HepG2 (cell line): ENCODE data around the gene SPTBN5. TPM values are rescaled to one million over a fixed set of nuclear protein-coding genes. Genes with fewer than 3 reads are reported as not detected.
A peak's percentile ranks its signal among the peaks of the same experiment; 100 is the strongest.

Experiments used
- ATAC-seq: fragments of 200-7000 bp; cut with Tn5 transposase; 3 replicates; pipeline ENCODE4 v1.9.1; 2020; ENCODE audit warnings: mild to moderate bottlenecking, moderate library complexity
- BruUV-seq: library from RNA; stranded (reverse); fragments of 400-500 nt; replicated peaks from 2 replicates; lab custom pipeline; 2021; lab: Mats Ljungman, UMichigan
- CTCF ChIA-PET: fragments of 300-600 bp; formaldehyde crosslinking; extraction: SDS; loops from one replicate; lab custom pipeline; 2021; ENCODE audit warnings: low total read pairs, inconsistent platforms, low intra/inter-chr PET ratio; lab: Yijun Ruan, JAX
- POLR2A ChIA-PET: fragments of 350-600 bp; sonication (Branson Sonifier 250); formaldehyde crosslinking; loops from one replicate; lab custom pipeline; 2020; ENCODE audit warnings: antibody characterized with exemption, inconsistent platforms; lab: Yijun Ruan, JAX
- DNase-seq: peaks from one replicate; pipeline ENCODE4 v3.0.0-alpha.2; 2015; ENCODE audit warnings: low spot score
- FAIRE-seq: peaks from 3 replicates; lab custom pipeline; 2011; peaks lifted over from hg19 to GRCh38; lab: Jason Lieb, UNC
- H2AFZ ChIP-seq: one replicate; pipeline ENCODE4 v1.6.1; 2011; ENCODE audit warnings: low read length, inconsistent platforms
- H3K27ac ChIP-seq: fragments of 300-600 bp; 3 replicates; pipeline ENCODE4 v1.8.0; 2011; ENCODE audit warnings: mixed run types, mild to moderate bottlenecking, mixed read lengths, low read length, inconsistent platforms; ENCODE audit not compliant: insufficient read depth; ENCODE audit errors: extremely low read length
- H3K27me3 ChIP-seq, 2 experiments: fragments of 200-600 bp in 1 of 2; 2 replicates in 1 of 2; 3 replicates in 1 of 2; pipeline versions ENCODE4 v1.6.0 to v1.8.0; 2011; ENCODE audit warnings: low read length in 2 of 2, mild to moderate bottlenecking in 2 of 2, moderate library complexity in 2 of 2, inconsistent platforms in 1 of 2; ENCODE audit not compliant: insufficient read depth in 2 of 2, control insufficient read depth in 1 of 2
- H3K36me3 ChIP-seq, 2 experiments: fragments of 200-600 bp in 1 of 2; replicated peaks in 1 of 2; 2 replicates in 1 of 2; 3 replicates in 1 of 2; pipeline versions ENCODE4 v1.5.1 to v1.8.0; 2011; ENCODE audit warnings: low read length in 2 of 2, inconsistent platforms in 1 of 2; ENCODE audit not compliant: insufficient read depth in 2 of 2, control insufficient read depth in 1 of 2
- H3K4me1 ChIP-seq: 2 replicates; pipeline ENCODE4 v1.5.1; 2012; ENCODE audit warnings: low read length, inconsistent platforms; ENCODE audit not compliant: insufficient read depth
- H3K4me2 ChIP-seq: 2 replicates; pipeline ENCODE4 v1.6.0; 2011; ENCODE audit warnings: low read depth, low read length, inconsistent platforms
- H3K4me3 ChIP-seq, 3 experiments: fragments of 200-600 bp in 1 of 3; sonication (generic), shearing (Covaris generic) in 1 of 3; replicated peaks in 1 of 3; 2 replicates each; pipeline ENCODE4 v1.5.1; 2011 to 2016; ENCODE audit warnings: low read length in 3 of 3, inconsistent platforms in 2 of 3, low read depth in 2 of 3, mild to moderate bottlenecking in 2 of 3, control low read depth in 1 of 3, mixed read lengths in 1 of 3; ENCODE audit not compliant: insufficient read depth in 1 of 3
- H3K79me2 ChIP-seq: one replicate; pipeline ENCODE4 v1.6.1; 2011; ENCODE audit warnings: low read length, inconsistent platforms; ENCODE audit not compliant: insufficient read depth
- H3K9ac ChIP-seq: 2 replicates; pipeline ENCODE4 v1.6.0; 2011; ENCODE audit warnings: mild to moderate bottlenecking, low read depth, low read length, inconsistent platforms; ENCODE audit not compliant: insufficient read depth
- H3K9me3 ChIP-seq: 2 replicates; pipeline ENCODE4 v1.5.1; 2012; ENCODE audit warnings: mild to moderate bottlenecking, low read length
- H4K20me1 ChIP-seq: 2 replicates; pipeline ENCODE4 v1.6.0; 2011; ENCODE audit warnings: inconsistent platforms, mild to moderate bottlenecking, low read length, moderate library complexity; ENCODE audit not compliant: insufficient read depth
- MEIS1 ChIP-seq: sonication (generic); formaldehyde crosslinking; IDR thresholded peaks from 2 replicates; pipeline ENCODE4 v1.9.0; 2021; ENCODE audit warnings: mild to moderate bottlenecking, missing genetic modification reagents, moderate library complexity, borderline replicate concordance
- ZNF225 ChIP-seq: sonication (generic); formaldehyde crosslinking; IDR thresholded peaks from 2 replicates; pipeline ENCODE4 v1.4.0; 2020; ENCODE audit warnings: mild to moderate bottlenecking, missing genetic modification reagents
- ZNF597 ChIP-seq: sonication (generic); formaldehyde crosslinking; IDR thresholded peaks from 2 replicates; pipeline ENCODE4 v1.5.0; 2020; ENCODE audit warnings: missing genetic modification reagents
- ZNF704 ChIP-seq: sonication (generic); formaldehyde crosslinking; IDR thresholded peaks from 2 replicates; pipeline ENCODE4 v1.8.1; 2023; ENCODE audit warnings: mild to moderate bottlenecking, inconsistent platforms, moderate library complexity, missing genetic modification reagents, borderline replicate concordance
- WGBS: methylation state at CpG from one replicate; pipeline ENCODE4 v1.1.6; 2017; ENCODE audit warnings: low lambda C conversion rate; 5-methylcytosine and 5-hydroxymethylcytosine counted together
- in situ Hi-C: cut with HindIII; loops from 2 replicates; pipeline ENCODE4 v1.10.0; 2017; ENCODE audit warnings: low pct_unique_long_range_greater_than_20kb; ENCODE audit not compliant: extremely low pct_ligation_motif_present
- intact Hi-C: fragments of 100-400 bp; cut with micrococcal nuclease; formaldehyde crosslinking; loops from one replicate; pipeline ENCODE4 v1.10.0; 2022; ENCODE audit not compliant: unreplicated experiment
- polyA plus RNA-seq, 8 experiments: library from polyadenylated mRNA; depleted of rRNA in 3 of 8; stranded (reverse) in 7 of 8; unstranded in 1 of 8; fragments of >200 nt; fragmentation: Illumina TruSeq in 4 of 8; extraction: Trizol in 4 of 8; gene quantifications; 2 replicates each; pipeline versions ENCODE4 v1.2.1 to v1.2.3, GENCODE V29; 2011 to 2016; ENCODE audit warnings: low read depth in 4 of 8, missing spikeins in 1 of 8, mixed read lengths in 1 of 8; ENCODE audit not compliant: insufficient read depth in 1 of 8
- total RNA-seq, 5 experiments: library from RNA; depleted of rRNA; stranded (reverse); fragments of >200 nt; fragmentation: Illumina TruSeq; extraction: Trizol; gene quantifications; 2 replicates each; pipeline ENCODE4 v1.2.3, GENCODE V29; 2016; ENCODE audit warnings: low read depth in 1 of 5

Gene SPTBN5
- total and polyA plus RNA-seq, 2 of the 13 experiments (the other 11 are each of a cell fraction or from before 2014, with no cell fraction given), result 0.01 to 0.07 TPM

DNA sequence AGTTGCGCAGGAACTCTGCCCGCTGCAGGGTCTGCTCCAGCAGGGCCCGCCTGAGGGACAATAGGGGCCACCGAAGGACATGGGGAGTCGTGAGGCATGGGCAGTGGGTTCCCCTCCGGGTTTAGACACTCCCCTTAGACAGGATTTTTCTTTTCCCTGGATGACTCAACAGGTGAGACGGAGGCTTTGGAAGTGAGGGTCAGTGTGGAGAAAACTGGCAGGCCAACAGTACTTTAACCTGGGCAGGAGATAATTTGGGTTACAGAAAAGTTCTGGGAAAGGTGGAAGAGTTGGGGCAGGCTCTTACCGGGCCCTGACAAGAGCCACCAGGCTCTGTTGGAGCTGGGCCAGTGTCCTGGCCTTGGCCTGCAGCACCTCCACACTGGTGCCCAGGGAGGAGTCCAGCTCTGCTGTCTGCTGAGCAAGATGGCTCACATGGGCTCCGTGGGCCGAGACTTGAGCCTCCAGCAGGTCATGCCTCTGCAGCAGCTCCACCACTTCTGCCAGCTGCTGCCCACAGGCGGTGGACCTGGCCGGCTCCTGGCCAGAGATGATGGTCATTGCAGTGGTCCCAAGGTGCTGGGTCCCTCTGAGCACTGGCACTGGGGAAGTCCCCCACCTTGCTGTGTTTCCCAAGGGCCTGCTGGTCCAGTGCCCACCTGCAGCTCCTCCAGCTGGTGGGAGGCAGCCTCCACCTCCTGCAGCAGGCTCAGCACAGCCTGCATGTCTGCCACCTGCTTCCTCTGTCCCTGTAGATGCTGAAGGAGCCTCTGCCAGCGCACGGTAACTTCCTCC lies 11.0 kb downstream of the SPTBN5 start:
- FAIRE-seq, result no peak
- no peaks in the 10 kb centered on the region for H3K36me3 ChIP-seq
- no peaks in the 10 kb centered on the region for H3K79me2 ChIP-seq
- CTCF ChIA-PET, result no interaction called here
- no peak overlapping the region for H3K4me3 ChIP-seq
- no peak overlapping the region for H3K27ac ChIP-seq
- TF ChIP-seq ZNF597 (CRISPR knock-in tag) (no peak), MEIS1 (CRISPR knock-in tag) (no peak), ZNF225 (0 out of 2 replicates have a peak, but pooled peaks have one; percentile 31), ZNF704 (CRISPR knock-in tag) (no peak)
- TF ChIP-seq, all 625 proteins: peak for 1
- in situ Hi-C loops (no loop called here), intact Hi-C loops (no loop called here)
- 33% methylated on average over 4 of the region's 14 CpGs for WGBS
- H3K9me3 ChIP-seq, result no peaks in the 10 kb centered on the region
- H3K4me1 ChIP-seq, result peaks cover 8% of the 10 kb centered on the region; the same call in 1 of the 2 replicates
- no TSS peak for BruUV-seq
- ATAC-seq (peak; percentile 27; the same call in 2 of the 3 replicates), DNase-seq (no peak)
- POLR2A ChIA-PET, result no interaction called here
- no peak overlapping the region for H3K9ac ChIP-seq
- H4K20me1 ChIP-seq, result 0 out of 2 replicates have a peak, but pooled peaks cover 3% of the 10 kb centered on the region
- no peak overlapping the region for H2AFZ ChIP-seq
- no peak overlapping the region for H3K4me2 ChIP-seq
- peaks cover 11 to 62% of the 10 kb centered on the region in 2 experiments; a peak in 4 of 5 replicates for H3K27me3 ChIP-seq
